ENCODE measurements around the gene SEC14L1.
"Not testable (repeated sequence)": the region's sequence is repeated elsewhere in the genome, so short reads cannot be mapped to it uniquely, and the experiment has no call there.

SEC14L1 gene

DNA sequence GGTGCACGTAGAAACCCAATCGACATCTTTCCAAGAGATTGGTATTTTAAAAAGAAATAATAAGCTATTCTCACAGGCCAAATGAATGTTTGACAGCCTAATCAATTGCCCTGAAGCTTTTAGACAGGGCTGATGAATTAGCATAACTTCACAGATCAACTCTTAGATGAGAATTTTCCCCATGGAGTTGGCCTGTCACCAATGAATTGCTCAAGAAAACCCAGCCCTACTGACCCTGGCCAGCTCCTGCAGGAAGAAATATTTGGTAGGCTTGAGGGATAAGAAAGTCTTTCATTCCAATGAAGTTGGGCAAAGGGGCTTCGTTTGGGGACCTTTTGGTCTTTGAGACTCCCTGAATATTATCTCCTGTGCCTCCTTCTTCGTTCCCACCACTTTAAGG is 23.4 kb upstream of the SEC14L1 start:
- DNase-seq = no peak

DNA sequence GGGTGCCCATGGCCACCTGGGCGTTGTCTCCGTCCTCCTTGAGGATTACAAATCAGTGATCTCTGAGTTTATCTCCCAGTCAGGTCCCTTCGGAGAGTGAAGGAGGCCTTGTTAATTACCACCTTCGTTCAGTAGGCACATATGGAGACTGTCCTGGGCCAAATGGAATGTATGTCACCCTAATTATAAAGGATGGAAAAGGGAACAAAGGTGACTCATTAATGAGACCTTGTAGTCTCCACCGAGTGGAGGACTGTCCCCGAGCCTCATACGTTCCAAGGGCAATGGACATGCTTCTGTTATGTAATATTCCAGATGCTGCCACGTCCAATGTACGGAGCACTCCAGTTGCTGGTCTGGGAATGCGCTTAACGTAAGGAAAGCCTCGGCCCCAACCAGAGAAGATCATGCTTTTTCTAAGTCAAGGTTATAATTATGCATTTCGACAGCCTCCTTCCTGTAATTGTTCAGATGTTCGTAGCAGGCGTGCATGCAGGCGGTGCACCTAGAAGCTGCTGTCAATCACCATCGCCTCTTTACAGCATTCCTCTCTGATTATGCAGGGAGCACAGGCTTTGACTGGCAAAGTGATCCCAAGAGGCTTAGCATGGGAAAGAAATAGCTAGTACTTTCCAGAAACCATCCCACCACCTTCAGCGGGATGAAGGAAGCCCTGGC is 22.4 kb upstream of the SEC14L1 start:
- peak; percentile 94 for DNase-seq

DNA sequence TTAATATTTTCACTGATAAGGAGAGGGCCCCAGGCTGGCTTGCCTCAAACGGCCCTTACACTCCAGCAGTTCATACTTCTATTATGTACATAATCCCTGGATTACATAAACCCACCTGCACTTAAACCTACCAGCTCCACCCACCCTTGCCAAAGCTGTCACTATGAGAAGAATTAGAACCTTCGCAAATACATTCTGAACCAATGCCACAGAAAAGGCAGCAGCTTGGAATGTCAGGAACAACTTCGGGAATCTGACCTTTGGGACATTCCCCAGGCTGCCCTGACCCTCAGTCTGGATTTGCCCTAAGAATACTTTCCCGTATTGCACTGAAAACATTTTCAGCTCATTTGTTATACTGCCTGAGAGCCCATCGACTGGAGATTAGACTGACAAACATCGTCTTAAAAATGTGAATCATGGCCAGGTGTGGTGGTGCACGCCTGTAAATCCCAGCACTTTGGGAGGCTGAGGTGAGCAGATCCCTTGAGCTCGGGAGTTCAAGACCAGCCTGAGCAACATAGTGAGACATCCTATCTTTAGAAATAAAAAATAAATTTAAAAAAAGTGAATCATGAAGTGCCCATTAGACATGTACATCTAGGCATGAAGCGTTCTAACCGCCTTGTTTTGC is 21.0 kb upstream of the SEC14L1 start:
- DNase-seq = no peak

DNA sequence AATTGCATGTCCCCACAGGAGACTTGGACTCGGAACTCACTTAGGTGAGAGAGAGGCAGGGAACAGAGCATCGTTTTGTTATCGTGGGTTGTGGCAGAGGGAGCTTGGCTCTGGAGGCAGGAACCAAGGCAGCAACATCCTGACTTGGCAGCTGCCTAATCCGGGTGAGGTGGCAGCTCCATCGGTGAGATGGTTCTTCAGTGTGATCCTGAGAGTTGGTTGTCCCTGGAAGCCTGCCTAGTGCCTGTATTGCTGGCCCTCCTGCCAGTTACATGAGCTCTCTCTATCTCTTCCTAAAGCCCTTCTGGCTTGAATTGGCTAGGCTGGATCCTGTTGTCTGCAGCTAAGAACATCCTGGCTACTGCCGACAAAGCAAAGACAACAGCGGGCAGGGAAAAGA is 19.9 kb upstream of the SEC14L1 start:
- DNase-seq = no peak

DNA sequence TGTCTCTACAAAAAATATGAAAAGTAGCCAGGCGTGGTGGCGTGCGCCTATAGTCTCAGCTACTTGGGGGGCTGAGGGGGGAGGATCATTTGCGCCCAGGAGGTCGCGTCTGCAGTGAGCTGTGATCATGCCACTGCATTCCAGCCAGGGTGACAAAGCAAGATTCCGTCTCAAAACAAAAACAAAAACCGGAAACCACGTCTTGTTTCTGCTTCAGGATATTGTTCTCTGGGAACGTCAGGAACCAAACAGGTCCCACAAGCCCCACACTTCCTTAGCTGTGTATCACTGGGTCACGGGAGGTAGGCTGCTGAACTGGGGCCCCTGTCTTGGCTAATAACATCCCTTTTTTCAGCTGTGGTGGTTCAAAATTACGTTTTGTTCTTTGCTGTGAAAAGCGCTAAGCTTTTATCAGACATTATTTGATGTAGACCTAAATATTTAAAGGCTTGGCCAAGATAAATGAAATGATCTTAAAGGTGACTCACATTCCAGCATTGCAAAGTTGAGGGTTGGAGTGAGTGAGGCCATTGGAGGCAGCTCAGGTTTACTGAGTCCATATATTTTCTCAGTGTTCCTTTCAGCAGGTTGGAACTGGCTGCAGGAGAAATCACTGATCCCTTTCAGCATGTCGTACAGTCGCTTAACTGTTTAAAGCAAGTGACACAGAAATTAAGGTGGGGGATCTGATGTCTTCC is 16.4 kb upstream of the SEC14L1 start:
- no peak for DNase-seq

DNA sequence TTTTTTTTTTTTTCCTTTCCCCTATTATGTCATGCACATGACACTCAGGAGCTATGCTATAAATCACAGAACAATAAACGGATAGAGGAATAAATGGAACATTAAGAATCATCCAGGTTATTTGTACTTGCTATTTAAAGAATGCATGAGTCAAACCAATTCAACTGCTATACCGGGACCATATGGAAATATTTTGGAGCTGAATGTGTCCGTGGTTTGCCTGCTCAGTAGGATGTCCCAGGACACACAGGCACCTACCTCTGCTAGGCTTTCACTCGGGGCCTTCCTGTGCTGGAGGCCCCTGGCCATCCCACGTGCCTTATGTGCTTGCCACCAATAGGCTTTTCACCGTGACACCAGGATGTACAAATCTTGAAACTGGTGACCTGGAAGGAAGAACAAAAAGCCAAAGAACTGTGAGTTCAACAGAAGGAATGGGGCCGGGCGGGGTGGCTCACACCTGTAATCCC is 15.3 kb upstream of the SEC14L1 start:
- DNase-seq = no peak

DNA sequence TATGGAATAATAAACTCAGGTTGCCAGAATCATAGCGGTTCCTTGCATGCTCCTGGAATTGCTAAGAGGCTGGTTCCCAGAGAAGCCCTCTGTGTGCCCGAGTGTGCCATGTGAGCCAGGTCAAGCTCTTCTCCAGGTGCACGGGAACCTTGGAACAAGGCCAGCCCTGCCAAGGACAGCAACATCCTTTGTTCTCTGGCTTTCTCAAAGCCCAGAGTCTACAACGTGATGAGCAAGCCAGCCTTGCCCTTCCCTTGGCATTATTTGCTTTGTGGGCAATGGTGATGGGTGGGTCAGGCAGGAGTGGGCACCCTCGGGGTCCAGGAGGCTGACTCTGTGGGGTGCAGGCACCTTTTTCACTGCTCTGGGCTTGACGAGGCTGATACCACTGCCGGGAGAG is 14.2 kb upstream of the SEC14L1 start:
- DNase-seq = no peak

DNA sequence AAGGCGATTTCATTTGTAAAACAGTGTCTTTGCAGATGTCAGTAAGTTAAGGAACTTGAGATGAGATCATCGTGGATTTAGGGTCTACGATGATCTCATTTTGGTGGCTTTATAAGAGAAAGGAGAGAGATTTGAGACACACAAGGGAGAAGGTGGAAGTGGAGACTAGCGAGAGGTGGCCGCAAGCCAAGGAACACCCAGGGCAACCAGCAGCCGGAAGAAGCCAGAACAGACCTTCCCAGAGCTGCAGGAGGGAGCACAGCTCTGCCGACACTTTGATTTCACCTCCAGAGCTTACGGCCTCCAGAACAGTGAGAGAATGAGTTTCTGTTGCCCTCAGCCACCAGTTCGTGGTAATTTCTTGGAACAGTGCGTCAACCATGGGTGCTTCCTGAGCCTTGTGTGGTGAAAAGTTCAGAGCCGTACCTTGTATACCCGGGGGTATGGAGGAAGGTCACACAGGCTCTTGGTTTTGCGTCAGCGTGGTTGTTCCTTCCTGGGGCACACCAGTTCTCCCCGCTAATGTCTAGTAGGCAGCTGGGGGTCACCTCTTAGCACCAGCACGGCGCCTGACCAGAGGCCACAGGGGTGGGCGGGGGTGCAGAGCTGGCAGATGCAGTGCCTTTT is 12.9 kb upstream of the SEC14L1 start:
- no peak for DNase-seq

DNA sequence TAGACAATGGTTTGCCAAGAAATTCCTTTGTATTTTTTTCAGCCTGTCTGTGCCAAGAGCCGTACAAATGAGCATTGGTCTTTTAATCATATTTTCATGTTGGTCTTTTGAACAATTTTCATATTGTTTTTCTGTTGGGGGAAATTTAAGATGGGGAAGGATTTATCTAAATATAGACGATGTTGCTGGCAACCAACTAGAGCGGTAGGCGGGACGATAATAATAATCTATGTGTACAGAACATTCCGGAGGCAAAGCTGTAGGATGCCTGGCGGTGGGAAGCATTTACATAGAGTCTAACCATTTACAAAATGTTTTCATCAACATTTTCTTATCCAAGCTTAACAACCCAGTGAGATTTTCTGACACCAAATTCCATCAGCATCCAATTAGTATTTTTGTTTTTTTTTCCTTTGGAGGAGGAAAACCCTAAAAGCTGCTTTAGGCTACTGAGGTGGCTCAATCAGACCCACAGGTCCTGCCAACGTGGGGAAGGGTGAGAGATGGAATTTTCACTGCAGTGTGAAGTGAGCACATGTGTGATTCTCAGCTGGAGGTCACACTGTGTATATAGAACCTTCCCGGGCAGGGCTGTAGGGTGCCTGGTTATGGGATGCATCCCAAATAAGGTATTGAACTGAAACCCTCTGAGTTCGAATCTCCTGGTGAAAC is 11.7 kb upstream of the SEC14L1 start:
- DNase-seq = no peak

DNA sequence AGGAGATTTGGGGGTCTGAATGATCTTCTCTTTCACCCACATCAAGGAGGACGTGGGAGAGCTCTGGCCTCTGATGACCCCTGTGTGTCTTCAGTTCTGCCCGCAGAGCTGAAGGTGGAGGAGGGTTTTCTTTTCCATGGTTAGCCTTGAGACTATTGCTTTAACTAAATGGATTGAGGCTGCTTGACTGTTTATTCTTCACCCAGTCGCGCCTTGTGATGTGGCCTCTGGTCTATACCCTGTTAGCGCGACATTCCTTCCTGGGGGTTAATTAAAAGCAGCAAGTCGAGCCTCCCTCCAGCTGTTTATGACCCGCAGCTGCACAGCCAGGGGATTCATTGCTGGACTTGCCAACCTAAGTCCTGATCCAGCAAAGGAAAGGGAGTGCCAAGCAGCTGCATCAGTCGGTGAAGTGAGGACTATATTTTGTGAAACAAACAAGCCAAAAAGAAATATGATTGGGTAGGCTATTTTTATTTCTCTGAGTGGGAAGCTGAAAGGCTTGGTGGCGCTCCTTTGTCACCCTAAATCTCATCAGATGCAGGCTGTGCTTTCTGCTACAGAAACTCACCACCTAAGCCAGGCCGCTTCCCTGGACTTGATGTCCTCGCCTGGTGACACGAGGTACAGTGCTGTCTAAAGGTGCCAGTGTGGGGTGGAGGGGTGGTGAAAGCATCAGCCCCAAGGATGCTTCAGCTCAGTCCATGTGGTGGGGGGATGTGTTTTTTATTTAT is 11.0 kb upstream of the SEC14L1 start:
- DNase-seq = no peak

DNA sequence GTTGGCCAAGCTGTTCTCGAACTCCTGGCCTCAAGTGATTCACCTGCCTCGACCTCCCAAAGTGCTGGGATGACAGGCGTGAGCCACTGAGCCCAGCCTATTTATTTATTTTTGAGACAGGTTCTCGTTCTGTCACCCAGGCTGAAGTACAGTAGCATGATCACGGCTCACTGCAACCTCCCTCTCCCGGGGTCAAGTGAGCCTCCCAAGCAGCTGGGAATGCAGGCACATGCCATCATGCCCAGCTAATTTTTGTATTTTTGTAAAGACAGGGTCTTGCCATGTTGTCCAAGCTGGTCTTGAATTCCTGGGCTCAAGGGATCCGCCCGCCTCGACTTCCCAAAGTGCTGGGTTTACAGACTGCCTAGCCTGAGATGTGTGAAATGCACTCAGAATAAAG is 10.2 kb upstream of the SEC14L1 start:
- DNase-seq = no peak

DNA sequence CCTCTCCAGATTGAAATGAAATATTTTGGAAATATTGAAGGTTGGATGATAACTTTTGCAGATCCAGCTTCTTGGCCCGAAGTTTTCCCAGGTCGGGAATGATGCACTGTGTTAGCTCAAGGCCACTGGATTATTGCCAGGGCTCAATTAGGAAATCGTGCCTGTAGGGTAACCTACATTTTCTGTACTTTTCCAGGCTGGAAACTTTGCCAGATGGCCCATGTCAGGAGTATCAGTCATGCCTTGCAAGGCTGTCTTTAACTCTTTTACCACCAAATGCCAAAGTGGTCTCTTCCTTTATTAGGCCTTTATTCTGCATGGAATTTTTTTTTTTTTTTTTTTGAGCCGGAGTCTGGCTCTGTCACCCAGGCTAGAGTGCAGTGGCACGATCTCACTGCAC is 8.9 kb upstream of the SEC14L1 start:
- DNase-seq = no peak

DNA sequence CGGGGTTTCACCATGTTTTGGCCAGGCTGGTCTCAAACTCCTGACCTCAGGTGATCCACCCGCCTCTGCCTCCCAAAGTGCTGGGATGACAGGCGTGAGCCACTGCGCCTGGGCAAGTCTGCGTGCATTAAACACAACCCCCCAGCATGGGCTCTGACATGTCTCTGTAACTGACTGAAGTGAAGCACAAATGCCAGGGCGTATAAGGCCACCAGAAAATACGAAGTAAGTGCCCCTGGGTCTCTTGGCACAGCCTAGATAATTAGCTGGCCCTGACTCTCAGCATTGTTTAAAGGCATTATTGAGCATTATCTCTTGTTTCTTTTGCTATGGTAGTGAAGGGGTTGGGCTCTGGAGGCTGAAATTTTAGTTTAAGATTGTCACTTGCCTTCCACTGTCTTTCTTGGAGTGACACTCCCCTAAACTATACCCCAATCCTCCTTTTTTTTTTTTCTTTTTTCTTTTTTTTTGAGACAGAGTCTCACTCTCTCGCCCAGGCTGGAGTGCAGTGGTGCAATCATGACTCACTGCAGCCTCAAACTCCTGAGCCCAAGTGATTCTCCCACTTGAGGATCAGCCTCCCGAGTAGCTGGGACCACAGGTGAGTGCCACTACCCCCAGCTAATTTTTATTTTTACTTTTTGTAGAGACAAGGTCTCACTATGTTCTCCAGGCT is 8.2 kb upstream of the SEC14L1 start:
- peak; percentile 59 for DNase-seq

DNA sequence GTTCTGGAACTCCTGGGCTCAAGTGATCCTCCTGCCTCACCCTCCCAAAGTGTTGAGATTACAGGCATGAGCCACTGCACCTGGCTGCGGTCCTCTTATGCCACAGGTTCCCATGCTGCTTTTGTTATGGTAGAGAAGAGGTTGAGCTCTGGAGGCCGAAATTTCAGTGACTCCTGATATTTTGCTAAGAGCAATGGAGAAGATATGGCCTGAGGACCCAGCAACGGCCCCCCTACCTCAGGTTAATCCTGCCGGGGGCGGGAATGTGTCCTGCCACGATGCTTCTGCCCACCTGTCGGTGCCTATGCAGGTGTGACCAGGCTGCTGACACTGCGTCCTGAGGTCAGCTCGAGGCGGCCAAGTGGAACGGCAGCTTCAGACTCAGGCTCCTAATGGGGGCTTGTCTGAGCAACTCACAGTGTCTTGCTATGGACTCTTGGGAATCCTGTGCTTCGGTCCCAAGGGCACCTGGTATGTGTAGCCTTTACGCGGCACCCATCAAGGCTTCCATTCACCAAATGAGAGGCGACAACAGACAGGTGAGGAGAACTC is 7.6 kb upstream of the SEC14L1 start:
- no peak for DNase-seq

DNA sequence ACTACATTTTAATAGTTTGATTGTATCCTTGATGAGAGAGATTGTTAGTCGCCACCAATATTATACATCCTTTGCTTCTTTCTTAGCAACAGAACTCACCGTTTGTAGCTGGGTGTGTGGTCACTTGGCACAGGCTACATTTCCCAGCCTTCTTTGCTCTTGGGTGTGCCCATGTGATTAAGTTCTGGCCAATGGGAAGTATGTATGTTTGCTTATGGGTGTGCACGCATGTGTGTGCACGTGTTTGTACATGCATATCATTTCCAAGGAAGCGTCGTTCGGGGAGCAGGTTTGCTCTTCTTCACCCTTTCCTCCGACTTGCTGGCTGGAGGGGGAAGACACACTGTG is 4.4 kb upstream of the SEC14L1 start:
- DNase-seq = no peak

DNA sequence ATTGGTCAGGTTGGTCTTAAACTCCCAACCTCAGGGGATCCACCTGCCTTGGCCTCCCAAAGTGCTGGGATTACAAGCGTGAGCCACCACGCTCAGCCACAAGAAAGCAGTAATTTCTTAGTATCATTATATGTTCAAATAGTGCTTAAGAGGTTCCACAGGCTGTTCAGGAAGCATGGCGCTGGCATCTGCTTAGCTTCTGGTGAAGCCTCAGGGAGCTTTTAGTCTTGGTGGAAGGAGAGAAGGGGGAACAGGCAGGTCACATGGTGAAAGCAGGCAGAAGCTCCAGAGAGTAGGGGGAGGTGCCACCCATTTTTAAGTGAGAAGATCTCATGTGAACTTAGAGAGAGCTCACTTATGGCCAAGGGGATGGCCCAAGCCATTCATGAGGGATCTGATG is 3.7 kb upstream of the SEC14L1 start:
- no peak for DNase-seq

DNA sequence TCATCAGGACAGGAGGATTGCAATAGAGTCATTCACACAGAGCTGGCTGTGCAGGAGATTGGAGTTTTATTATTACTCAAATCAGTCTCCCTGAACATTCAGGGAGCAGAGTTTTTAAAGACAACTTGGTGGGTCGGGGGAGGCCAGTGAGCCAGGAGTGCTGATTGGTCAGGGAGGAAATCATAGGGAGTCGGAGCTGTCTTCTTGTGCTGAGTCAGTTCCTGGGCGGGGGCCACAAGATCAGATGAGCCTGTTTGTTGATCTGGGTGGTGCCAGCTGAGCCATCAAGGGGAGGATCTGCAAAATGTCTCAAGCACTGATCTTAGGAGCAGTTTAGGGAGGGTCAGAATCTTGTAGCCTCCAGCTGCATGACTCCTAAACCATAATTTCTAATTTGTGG is 2.9 kb upstream of the SEC14L1 start:
- not testable (repeated sequence) for DNase-seq

DNA sequence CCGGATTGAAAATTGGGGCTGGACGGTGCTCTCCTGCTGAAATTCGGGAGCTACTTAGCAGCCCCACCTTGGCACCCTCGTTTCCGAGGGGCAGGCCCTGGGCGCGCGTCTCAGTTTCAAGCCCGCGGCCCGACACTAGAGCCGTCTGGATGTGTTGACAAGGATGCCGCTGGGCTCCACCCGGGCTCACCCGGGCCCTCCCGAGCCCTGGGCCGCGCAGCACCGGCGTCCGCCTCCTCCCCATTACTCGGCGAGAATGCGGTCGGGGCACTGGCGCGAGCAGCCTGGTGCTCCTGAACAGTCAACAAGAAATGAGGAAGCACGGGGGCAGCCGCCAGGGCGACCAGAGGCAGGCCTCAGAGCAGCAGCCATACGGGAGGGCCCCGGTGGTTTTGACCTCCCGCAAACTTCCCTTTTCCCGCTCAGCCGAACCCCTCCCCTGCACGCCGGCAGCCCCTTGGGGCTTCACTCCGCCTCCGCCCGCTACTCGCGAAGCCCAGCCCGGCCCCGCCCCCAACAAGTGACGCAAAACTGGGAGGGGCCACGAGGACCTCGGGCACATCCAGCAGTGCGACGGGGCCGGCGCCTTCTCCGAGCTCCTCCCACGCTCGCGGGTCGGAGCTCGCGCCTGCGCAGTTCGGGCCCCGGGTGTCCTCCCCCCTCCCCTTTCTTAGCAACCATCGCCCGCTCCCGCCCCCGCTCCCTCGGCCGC is 447 bp upstream of the SEC14L1 start:
- DNase-seq = peak; percentile 98

DNA sequence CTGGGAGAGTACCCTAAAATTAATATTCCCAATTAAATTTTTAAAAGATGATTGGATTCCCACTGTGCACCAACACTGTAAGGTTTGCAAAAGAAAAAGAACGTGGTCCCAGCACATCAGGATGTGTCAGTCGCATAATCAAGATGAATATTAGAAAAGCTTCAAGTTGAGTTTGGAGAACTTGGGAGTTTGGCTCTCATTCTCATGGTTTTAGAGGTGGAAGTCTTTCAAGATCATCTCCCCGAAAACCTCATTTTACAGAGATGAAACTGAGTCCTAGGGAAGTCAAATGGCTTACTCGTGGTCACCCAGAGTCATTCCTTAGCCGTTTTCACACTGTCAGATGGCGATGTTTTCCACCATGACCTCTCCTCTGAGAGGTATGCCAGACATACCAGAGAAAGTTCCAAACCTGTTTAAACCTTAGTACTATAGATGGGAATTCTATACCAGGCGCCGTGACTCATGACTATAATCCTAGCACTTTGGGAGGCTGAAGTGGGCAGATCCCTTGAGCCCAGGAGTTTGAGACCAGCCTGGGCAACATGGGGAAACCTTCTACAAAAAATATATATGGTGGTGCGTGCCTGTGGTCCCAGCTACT is 1.2 kb downstream of the SEC14L1 start:
- DNase-seq = no peak

DNA sequence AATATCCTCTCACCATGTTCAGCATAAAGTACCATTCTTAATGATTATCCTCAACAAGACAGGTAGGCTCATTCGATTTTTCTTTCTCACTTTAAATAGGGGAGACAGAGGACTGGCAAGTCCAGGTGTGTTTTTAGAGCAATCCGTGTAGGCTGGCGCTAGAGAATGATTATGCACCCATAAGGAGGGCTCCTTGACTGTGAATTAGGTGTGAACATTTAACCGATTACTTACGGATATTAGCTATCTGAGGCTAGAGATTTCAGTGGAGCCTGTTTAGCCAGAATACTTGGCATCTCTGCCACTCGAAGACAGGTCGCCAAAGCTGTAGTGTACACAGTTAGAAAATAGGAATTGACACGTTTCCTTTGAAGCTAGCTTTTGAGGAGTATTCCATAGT is 1.9 kb downstream of the SEC14L1 start:
- DNase-seq = no peak

DNA sequence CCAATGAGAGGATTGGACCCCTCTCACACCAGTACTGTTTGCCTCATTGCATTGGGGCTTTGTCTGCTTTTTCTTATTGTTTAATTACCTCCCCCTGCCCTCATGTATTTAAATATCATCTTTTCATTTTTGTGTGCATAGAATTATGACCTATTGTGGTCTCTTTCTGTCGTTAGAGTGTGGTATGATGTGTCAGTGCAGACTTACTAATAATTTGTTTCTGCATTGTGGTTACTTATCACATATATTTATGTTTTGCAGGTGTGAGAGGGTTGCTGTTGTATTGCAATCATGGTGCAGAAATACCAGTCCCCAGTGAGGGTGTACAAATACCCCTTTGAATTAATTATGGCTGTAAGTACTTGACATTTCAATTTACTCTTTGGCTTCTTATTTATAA is 2.5 kb downstream of the SEC14L1 start:
- DNase-seq = no peak
